Colonic mucosa (tissue), 4 donors: ENCODE results near the gene INPP4A. TPM values are rescaled to one million over a fixed set of nuclear protein-coding genes. Genes with fewer than 3 reads are reported as not detected.

Experiments used
- DNase-seq: peaks from one replicate; pipeline ENCODE4 v3.0.0-alpha.2; 2020
- H3K27ac ChIP-seq: fragments of 200-600 bp; one replicate; pipeline ENCODE4 v1.8.0; 2021
- H3K27me3 ChIP-seq: fragments of 200-600 bp; one replicate; pipeline ENCODE4 v1.8.0; 2021
- H3K36me3 ChIP-seq: fragments of 200-600 bp; one replicate; pipeline ENCODE4 v1.8.0; 2021
- H3K4me1 ChIP-seq: fragments of 200-600 bp; one replicate; pipeline ENCODE4 v1.8.0; 2021; ENCODE audit warnings: mild to moderate bottlenecking
- H3K4me3 ChIP-seq: fragments of 200-600 bp; one replicate; pipeline ENCODE4 v1.8.0; 2021
- H3K9ac ChIP-seq, 2 donors: one replicate each; pipeline ENCODE4 v1.7.0; 2013; ENCODE audit warnings: control low read depth in 2 of 2, low read depth in 2 of 2, low read length in 2 of 2
- H3K9me3 ChIP-seq: fragments of 200-600 bp; one replicate; pipeline ENCODE4 v1.8.0; 2021
- intact Hi-C: fragments of 100-400 bp; cut with DNase I; formaldehyde crosslinking; loops from one replicate; pipeline ENCODE4 v1.14.1; 2022
- total RNA-seq, 2 donors: library from RNA; stranded (reverse); fragmentation: NEBNext Ultra II Directional in 1 of 2; extraction: Animal tissue kit (Norgen Biotek cat#: 25700) in 1 of 2; gene quantifications; one replicate each; pipeline ENCODE4 v1.2.1, GENCODE V29; 2021
- TF ChIP-seq, protein P1 (sequence below): fragments of 200-600 bp; IDR thresholded peaks from one replicate; pipeline ENCODE4 v1.8.0; 2022; ENCODE audit warnings: antibody characterized with exemption, mild to moderate bottlenecking
- donor health status: healthy.
- donor health status: DM: no; HTN: no; CAD: no.
- donor health status: DM: no; HTN: no; CAD: no.

The INPP4A gene
- total RNA-seq, 2 donors from 2014 or later = 11.5 to 17.9 TPM

DNA sequence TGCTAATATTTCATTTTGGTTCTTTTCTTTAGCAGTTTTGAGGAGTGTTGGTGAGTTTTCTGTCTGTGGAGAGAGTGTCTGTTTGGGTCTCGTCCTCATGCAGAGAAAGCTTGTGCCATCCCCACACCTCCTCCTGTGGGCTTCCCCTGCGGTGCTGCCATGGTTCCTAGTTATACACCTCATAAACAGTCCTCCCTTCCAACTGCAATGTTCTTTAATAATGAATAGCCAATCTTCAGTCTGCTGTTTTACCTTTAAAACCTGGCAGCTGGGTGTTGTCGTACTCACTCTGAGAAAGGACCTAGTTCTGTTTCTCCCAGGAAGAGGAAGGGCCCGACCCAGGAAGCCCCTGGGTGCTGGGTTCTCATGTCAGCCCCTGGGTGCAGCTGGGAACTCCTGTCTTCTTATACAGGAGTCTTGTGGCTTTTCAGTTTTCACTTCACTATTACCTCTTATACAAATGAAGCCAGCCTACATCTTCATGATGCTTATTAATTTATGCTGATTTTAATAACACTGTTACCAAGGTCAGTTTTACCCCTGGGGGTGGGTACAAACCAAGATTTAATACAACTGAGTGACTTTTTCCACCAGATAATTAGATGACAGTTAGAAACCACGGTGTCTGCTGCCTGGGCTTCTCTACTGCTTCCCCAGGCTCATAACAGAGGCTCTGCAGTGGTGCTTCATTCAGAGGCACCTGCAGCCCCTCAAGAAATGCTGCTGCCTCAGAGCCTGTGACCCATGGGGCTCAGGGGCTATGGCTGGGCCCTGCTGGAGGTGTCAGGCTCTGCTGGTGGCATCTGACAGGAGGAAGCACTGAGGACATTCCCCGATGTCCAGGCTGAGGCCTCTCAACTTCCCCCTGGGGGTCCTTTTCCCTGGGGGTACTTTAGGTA, 104.5 kb downstream of the INPP4A start:
- Histone ChIP-seq H3K27me3 (no peaks in the 10 kb centered on the region), H3K4me3 (no peak overlapping the region), H3K27ac (no peak overlapping the region), H3K4me1 (no peaks in the 10 kb centered on the region), H3K9me3 (no peaks in the 10 kb centered on the region), H3K9ac (no peak overlapping the region), H3K36me3 (peaks cover 7% of the 10 kb centered on the region)
- intact Hi-C loops = no loop called here
- DNase-seq = peak; percentile 11
- TF ChIP-seq, protein P1, sequence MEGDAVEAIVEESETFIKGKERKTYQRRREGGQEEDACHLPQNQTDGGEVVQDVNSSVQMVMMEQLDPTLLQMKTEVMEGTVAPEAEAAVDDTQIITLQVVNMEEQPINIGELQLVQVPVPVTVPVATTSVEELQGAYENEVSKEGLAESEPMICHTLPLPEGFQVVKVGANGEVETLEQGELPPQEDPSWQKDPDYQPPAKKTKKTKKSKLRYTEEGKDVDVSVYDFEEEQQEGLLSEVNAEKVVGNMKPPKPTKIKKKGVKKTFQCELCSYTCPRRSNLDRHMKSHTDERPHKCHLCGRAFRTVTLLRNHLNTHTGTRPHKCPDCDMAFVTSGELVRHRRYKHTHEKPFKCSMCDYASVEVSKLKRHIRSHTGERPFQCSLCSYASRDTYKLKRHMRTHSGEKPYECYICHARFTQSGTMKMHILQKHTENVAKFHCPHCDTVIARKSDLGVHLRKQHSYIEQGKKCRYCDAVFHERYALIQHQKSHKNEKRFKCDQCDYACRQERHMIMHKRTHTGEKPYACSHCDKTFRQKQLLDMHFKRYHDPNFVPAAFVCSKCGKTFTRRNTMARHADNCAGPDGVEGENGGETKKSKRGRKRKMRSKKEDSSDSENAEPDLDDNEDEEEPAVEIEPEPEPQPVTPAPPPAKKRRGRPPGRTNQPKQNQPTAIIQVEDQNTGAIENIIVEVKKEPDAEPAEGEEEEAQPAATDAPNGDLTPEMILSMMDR = no peak

DNA sequence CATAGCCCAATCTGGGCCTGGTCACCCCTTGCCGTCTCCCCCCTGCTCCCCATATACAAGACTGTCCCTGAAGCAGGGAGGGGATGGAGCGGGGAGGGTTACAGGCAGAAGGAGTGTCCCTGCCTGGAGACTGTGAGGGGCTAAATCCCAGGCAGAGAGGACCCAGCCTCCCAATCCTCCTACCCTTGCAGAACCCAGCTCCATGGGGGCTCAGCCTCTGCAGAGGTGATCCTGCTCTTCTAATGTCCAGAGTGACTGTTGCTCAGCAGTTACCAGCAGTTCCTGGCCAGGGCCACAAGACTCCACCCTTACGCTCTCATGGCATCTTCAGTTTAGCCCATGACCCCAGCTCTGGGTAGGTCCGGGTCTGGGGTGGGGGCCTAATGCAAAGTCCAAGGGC, 105.5 kb downstream of the INPP4A start:
- no peak overlapping the region for H3K9ac ChIP-seq
- intact Hi-C loops = no loop called here
- no peak overlapping the region for H3K27ac ChIP-seq
- no peaks in the 10 kb centered on the region for H3K27me3 ChIP-seq
- TF ChIP-seq, protein P1 = no peak
- peaks cover 7% of the 10 kb centered on the region for H3K36me3 ChIP-seq
- peak; percentile 12 for DNase-seq
- no peak overlapping the region for H3K4me3 ChIP-seq
- H3K9me3 ChIP-seq = no peaks in the 10 kb centered on the region
- H3K4me1 ChIP-seq = no peaks in the 10 kb centered on the region

DNA sequence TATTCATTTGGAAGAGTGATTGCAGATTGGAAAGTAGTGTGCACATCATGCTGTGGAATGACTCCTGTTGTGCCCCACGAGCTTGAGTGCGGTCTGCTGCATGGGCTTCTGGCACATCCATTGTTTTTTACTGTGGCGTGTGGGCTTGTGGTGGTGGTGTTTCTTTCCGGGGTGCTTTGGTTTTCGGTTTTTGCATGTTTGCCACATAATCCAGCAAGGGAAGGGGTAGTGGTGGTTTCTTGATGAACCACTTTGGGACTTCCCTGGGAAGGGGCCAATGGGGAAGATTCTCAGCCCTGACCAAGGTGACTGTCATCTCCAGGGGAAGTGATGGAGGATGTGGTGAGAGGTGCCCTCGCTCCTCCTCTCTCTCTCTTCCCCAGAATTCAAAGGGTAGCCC, 106.7 kb downstream of the INPP4A start:
- intact Hi-C loops = no loop called here
- Histone ChIP-seq H3K9me3 (no peaks in the 10 kb centered on the region), H3K4me1 (no peaks in the 10 kb centered on the region), H3K9ac (no peak overlapping the region), H3K27ac (no peak overlapping the region), H3K36me3 (no peaks in the 10 kb centered on the region), H3K4me3 (no peak overlapping the region), H3K27me3 (no peaks in the 10 kb centered on the region)
- TF ChIP-seq, protein P1 = no peak
- no peak for DNase-seq

DNA sequence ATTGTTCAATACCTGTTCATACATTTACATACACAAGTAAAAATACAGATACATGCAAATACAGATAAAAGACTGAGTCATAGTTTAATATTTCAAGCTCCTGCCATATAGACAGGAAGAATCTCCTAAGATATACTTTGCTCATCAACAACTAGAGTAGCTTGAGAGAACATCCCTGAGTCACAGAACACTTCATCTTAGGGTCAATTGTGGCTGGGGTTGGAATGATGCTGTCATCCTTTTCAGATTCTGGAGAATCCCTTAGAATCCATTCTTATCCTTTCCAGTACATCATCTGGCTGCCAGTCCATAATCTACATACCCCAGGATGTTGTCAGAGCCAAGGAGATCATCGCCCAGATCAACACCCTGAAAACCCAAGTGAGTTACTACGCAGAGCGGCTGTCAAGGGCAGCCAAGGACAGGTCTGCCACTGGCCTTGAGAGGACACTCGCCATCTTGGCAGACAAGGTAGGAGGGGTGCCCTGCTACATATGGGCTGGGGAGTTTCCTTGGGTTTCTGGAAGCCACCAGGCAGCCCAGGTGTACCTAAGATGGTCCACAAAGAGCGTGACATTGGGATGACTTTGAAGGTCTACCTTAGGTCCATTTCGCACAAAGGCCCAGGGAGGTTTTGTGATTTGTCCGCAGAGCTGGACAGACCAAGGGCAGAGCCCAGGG, 108.0 kb downstream of the INPP4A start:
- Histone ChIP-seq H3K36me3 (no peaks in the 10 kb centered on the region), H3K9ac (no peak overlapping the region), H3K4me3 (no peak overlapping the region), H3K4me1 (no peaks in the 10 kb centered on the region), H3K9me3 (no peaks in the 10 kb centered on the region), H3K27ac (no peak overlapping the region), H3K27me3 (no peaks in the 10 kb centered on the region)
- TF ChIP-seq, protein P1 = no peak
- DNase-seq = no peak
- intact Hi-C loops = no loop called here

DNA sequence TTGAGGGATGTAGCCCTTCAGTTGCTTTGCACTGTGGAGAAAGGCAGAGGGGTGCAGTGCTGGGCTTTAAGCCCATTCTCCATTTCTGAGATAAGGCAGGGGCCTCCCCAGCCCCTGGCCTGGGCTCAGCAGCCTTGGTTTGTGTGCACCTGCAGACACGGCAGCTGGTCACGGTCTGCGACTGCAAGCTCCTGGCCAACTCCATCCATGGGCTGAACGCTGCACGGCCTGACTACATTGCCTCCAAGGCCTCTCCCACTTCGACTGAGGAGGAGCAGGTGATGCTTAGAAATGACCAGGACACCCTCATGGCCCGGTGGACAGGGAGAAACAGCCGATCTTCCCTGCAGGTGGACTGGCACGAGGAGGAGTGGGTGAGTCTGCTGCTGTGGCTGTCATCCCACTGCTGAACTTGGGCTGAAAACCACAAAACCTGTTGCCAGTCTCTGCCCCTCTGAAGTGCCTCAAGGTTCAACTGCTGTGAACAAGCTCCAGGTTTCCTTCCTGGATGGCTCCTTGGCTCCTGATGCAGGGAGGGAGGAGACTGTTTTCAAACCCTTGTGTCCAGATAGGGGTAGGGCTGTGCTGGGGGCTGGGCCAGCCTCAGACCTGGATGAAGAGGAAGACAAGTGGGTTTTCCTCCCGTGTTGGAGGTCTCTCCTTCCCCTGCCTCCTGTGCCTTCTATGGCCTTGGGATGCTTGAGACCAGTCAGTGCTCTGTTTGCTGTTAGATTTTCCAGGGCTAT, 109.6 kb downstream of the INPP4A start:
- TF ChIP-seq, protein P1 = no peak
- H3K27ac ChIP-seq = no peak overlapping the region
- intact Hi-C loops = no loop called here
- no peaks in the 10 kb centered on the region for H3K36me3 ChIP-seq
- H3K4me1 ChIP-seq = no peaks in the 10 kb centered on the region
- H3K9me3 ChIP-seq = no peaks in the 10 kb centered on the region
- H3K27me3 ChIP-seq = no peaks in the 10 kb centered on the region
- no peak for DNase-seq
- H3K4me3 ChIP-seq = no peak overlapping the region
- H3K9ac ChIP-seq = no peak overlapping the region
